Keratinocyte (primary cell): ENCODE data around the gene JAK1. TPM values are rescaled to one million over a fixed set of nuclear protein-coding genes. Genes with fewer than 3 reads are reported as not detected.

Experiments used
- DNase-seq: peaks from one replicate; pipeline ENCODE4 v3.0.0-alpha.2; 2011; ENCODE audit warnings: low read depth, missing footprints, low spot score
- FAIRE-seq: peaks from 2 replicates; lab custom pipeline; 2011; peaks lifted over from hg19 to GRCh38; lab: Jason Lieb, UNC
- H2AFZ ChIP-seq: 2 replicates; pipeline ENCODE4 v1.6.0; 2012; ENCODE audit warnings: low read length, control low read depth, inconsistent platforms; ENCODE audit not compliant: control insufficient read depth
- H3K27ac ChIP-seq: 2 replicates; pipeline ENCODE4 v1.5.1; 2011; ENCODE audit warnings: low read length; ENCODE audit not compliant: control insufficient read depth, insufficient read depth
- H3K27me3 ChIP-seq: 3 replicates; pipeline ENCODE4 v1.6.0; 2011; ENCODE audit warnings: low read length; ENCODE audit not compliant: control insufficient read depth, insufficient read depth; ENCODE audit errors: extremely low read depth
- H3K36me3 ChIP-seq, 2 experiments: 2 replicates in 1 of 2; 3 replicates in 1 of 2; pipeline ENCODE4 v1.5.1; 2011; ENCODE audit warnings: low read length in 2 of 2, mild to moderate bottlenecking in 1 of 2; ENCODE audit not compliant: control insufficient read depth in 2 of 2, insufficient read depth in 2 of 2; ENCODE audit errors: extremely low read depth in 1 of 2
- H3K4me1 ChIP-seq: 3 replicates; pipeline ENCODE4 v1.5.1; 2011; ENCODE audit warnings: low read length; ENCODE audit not compliant: control insufficient read depth, insufficient read depth; ENCODE audit errors: extremely low read depth
- H3K4me2 ChIP-seq: 3 replicates; pipeline ENCODE4 v1.6.0; 2011; ENCODE audit warnings: low read depth, low read length; ENCODE audit not compliant: control insufficient read depth, insufficient read depth; ENCODE audit errors: extremely low read depth
- H3K4me3 ChIP-seq, 3 experiments: fragments of 200-600 bp in 1 of 3; sonication (generic) in 1 of 3; 2 replicates in 2 of 3; 3 replicates in 1 of 3; pipeline ENCODE4 v1.5.1; 2011 to 2016; ENCODE audit warnings: low read length in 3 of 3, mild to moderate bottlenecking in 3 of 3, control low read depth in 2 of 3, inconsistent platforms in 1 of 3, low read depth in 1 of 3, mixed read lengths in 1 of 3, mixed run types in 1 of 3, moderate library complexity in 1 of 3; ENCODE audit not compliant: control insufficient read depth in 2 of 3, insufficient read depth in 2 of 3; ENCODE audit errors: extremely low read depth in 1 of 3
- H3K79me2 ChIP-seq: 2 replicates; pipeline ENCODE4 v1.6.0; 2012; ENCODE audit warnings: low read length; ENCODE audit not compliant: control insufficient read depth, insufficient read depth
- H3K9ac ChIP-seq: 3 replicates; pipeline ENCODE4 v1.6.0; 2011; ENCODE audit warnings: low read length; ENCODE audit not compliant: control insufficient read depth, insufficient read depth; ENCODE audit errors: extremely low read depth
- H3K9me1 ChIP-seq: 3 replicates; pipeline ENCODE4 v1.6.0; 2011; ENCODE audit warnings: low read length; ENCODE audit not compliant: control insufficient read depth, insufficient read depth; ENCODE audit errors: extremely low read depth
- H3K9me3 ChIP-seq: 2 replicates; pipeline ENCODE4 v1.5.1; 2012; ENCODE audit warnings: low read depth, low read length; ENCODE audit not compliant: control insufficient read depth
- H4K20me1 ChIP-seq: 3 replicates; pipeline ENCODE4 v1.6.0; 2011; ENCODE audit warnings: low read length; ENCODE audit not compliant: control insufficient read depth, insufficient read depth; ENCODE audit errors: extremely low read depth
- CTCF ChIP-seq, 3 experiments: IDR thresholded peaks in 1 of 3; conservative IDR thresholded peaks in 1 of 3; optimal IDR thresholded peaks in 1 of 3; 2 replicates in 2 of 3; 3 replicates in 1 of 3; pipeline versions ENCODE3 to v1.5.1; 2011; ENCODE audit warnings: low read length in 3 of 3, mild to moderate bottlenecking in 3 of 3, moderate library complexity in 2 of 3, control low read depth in 1 of 3, inconsistent platforms in 1 of 3; ENCODE audit not compliant: insufficient read depth in 2 of 3; ENCODE audit errors: extremely low read depth in 1 of 3
- EZH2 ChIP-seq: IDR thresholded peaks from one replicate; pipeline ENCODE4 v1.6.1; 2012; ENCODE audit warnings: inconsistent platforms, mild to moderate bottlenecking, low read length, moderate library complexity
- dilution Hi-C: fragments of 300-500 bp; cut with MboI; formaldehyde crosslinking; loops from one replicate; pipeline ENCODE4 v1.7.0; 2020; ENCODE audit warnings: low sequenced_read_pairs; ENCODE audit not compliant: extremely low pct_ligation_motif_present
- polyA plus RNA-seq, 5 experiments: library from polyadenylated mRNA; depleted of rRNA in 3 of 5; stranded (reverse) in 3 of 5; stranded (forward) in 1 of 5; unstranded in 1 of 5; fragments of >200 nt; gene quantifications; 1 replicate in 1 of 5; 2 replicates in 3 of 5; 3 replicates in 1 of 5; pipeline versions ENCODE4 v1.2.1 to v1.2.3, GENCODE V29; 2011 to 2012; ENCODE audit warnings: missing spikeins in 2 of 5, low read depth in 1 of 5, low replicate concordance in 1 of 5

JAK1 gene
- polyA plus RNA-seq, 1 donor (not counting 4 experiments of a cell fraction or from before 2014, with no cell fraction given), result 50.9 TPM

- Histone ChIP-seq H4K20me1 (no peaks in the 10 kb centered on the region), H3K4me3 (no peak overlapping the region), H3K4me2 (no peak overlapping the region), H3K27me3 (no peaks in the 10 kb centered on the region), H3K36me3 (peaks cover 10 to 11% of the 10 kb centered on the region in 2 experiments), H3K9me1 (no peaks in the 10 kb centered on the region), H3K27ac (no peak overlapping the region), H3K9me3 (no peaks in the 10 kb centered on the region), H3K4me1 (peaks cover under 1% of the 10 kb centered on the region), H3K79me2 (no peaks in the 10 kb centered on the region), H2AFZ (no peak overlapping the region), H3K9ac (no peak overlapping the region)
- FAIRE-seq (no peak), DNase-seq (no peak)
- dilution Hi-C loops, result no loop called here
- no peak for TF ChIP-seq EZH2
- no peak for TF ChIP-seq CTCF (optimal IDR thresholded peaks at IDR 0.05 in 1 of 3, IDR thresholded peaks at IDR 0.05 in 1 of 3, conservative IDR thresholded peaks at IDR 0.05 in 1 of 3; ENCODE audit: extremely low read depth in 1 of 3, insufficient read depth in 2 of 3, low read length in 3 of 3)
Measured at GRCh38 chr1:64829411-64830029, 136.8 kb downstream of the JAK1 start.

GRCh38 chr1:64828829-64829228 lies 137.5 kb downstream of the JAK1 start:
- dilution Hi-C loops, result no loop called here
- no peaks in the 10 kb centered on the region for H3K9me1 ChIP-seq

More at GRCh38 chr1:64828829-64829228, 137.5 kb downstream of the JAK1 start:
- Histone ChIP-seq H3K27ac (no peak overlapping the region), H3K79me2 (no peaks in the 10 kb centered on the region), H3K4me2 (no peak overlapping the region), H3K9me3 (no peaks in the 10 kb centered on the region), H3K4me1 (no peaks in the 10 kb centered on the region), H3K4me3 (no peak overlapping the region), H2AFZ (no peak overlapping the region), H3K36me3 (peaks cover 6 to 10% of the 10 kb centered on the region in 2 experiments), H3K9ac (no peak overlapping the region), H4K20me1 (no peaks in the 10 kb centered on the region), H3K27me3 (no peaks in the 10 kb centered on the region)
- TF ChIP-seq EZH2 (no peak), CTCF (optimal IDR thresholded peaks at IDR 0.05 in 1 of 3, IDR thresholded peaks at IDR 0.05 in 1 of 3, conservative IDR thresholded peaks at IDR 0.05 in 1 of 3; ENCODE audit: extremely low read depth in 1 of 3, insufficient read depth in 2 of 3, low read length in 3 of 3) (no peak)
- FAIRE-seq, result no peak
- no peak for DNase-seq
